Esophagus muscularis mucosa (tissue), 4 donors: Measurements from ENCODE around the gene AHCYL1. TPM values are rescaled to one million over a fixed set of nuclear protein-coding genes. Genes with fewer than 3 reads are reported as not detected.
A peak's percentile ranks its signal among the peaks of the same experiment; 100 is the strongest.

Source experiments
- DNase-seq: peaks from one replicate; pipeline ENCODE4 v3.0.0-alpha.2; 2017; ENCODE audit errors: extremely low spot score
- H3K27ac ChIP-seq, 4 donors: fragments of 200-600 bp; sonication (generic); replicated peaks in 1 of 4; 1 replicate in 3 of 4; 2 replicates in 1 of 4; pipeline ENCODE4 v1.5.1; 2016 to 2019; ENCODE audit warnings: mild to moderate bottlenecking in 1 of 4
- H3K27me3 ChIP-seq, 4 donors: fragments of 200-600 bp; sonication (generic); one replicate each; pipeline versions ENCODE4 v1.5.1 to v1.6.0; 2016 to 2019
- H3K36me3 ChIP-seq, 4 donors: fragments of 200-600 bp; sonication (generic); one replicate each; pipeline ENCODE4 v1.5.1; 2016 to 2019
- H3K4me1 ChIP-seq, 4 donors: fragments of 200-600 bp; sonication (generic); one replicate each; pipeline ENCODE4 v1.5.1; 2016 to 2019
- H3K4me3 ChIP-seq, 4 donors: fragments of 200-600 bp; sonication (generic); 1 replicate in 2 of 4; 2 replicates in 2 of 4; pipeline ENCODE4 v1.5.1; 2016 to 2019; ENCODE audit warnings: mild to moderate bottlenecking in 4 of 4, moderate library complexity in 1 of 4
- H3K9me3 ChIP-seq, 4 donors: fragments of 200-600 bp; sonication (generic); 1 replicate in 3 of 4; 2 replicates in 1 of 4; pipeline ENCODE4 v1.5.1; 2016 to 2019
- EP300 ChIP-seq: sonication (generic); formaldehyde crosslinking; IDR thresholded peaks from one replicate; pipeline ENCODE4 v1.6.1; 2017; ENCODE audit warnings: antibody characterized with exemption
- POLR2A ChIP-seq: fragments of 450-650 bp; IDR thresholded peaks from one replicate; pipeline ENCODE4 v1.6.1; 2017; ENCODE audit warnings: antibody characterized with exemption, moderate library complexity, mild to moderate bottlenecking, low read depth
- POLR2AphosphoS5 ChIP-seq, 2 donors: sonication (generic); formaldehyde crosslinking; IDR thresholded peaks; one replicate each; pipeline ENCODE4 v1.6.1; 2017; ENCODE audit warnings: antibody characterized with exemption in 2 of 2
- WGBS: methylation state at CpG from one replicate; pipeline ENCODE4 v1.1.5; 2018; 5-methylcytosine and 5-hydroxymethylcytosine counted together
- intact Hi-C: fragments of 100-400 bp; cut with DNase I; formaldehyde crosslinking; loops from one replicate; pipeline ENCODE4 v1.15.1; 2023
- total RNA-seq, 4 donors: library from RNA; depleted of rRNA; stranded (reverse); fragments of >200 nt; gene quantifications; one replicate each; pipeline versions ENCODE4 v1.1.0 to v1.2.1, GENCODE V29; 2016
- TF ChIP-seq, protein P1 (sequence below), 3 experiments: fragments of 200-600 bp in 2 of 3; fragments of 450-650 bp in 1 of 3; sonication (generic) in 2 of 3; IDR thresholded peaks; one replicate each; pipeline ENCODE4 v1.5.1; 2017 to 2019; ENCODE audit warnings: antibody characterized with exemption in 3 of 3, mild to moderate bottlenecking in 2 of 3, moderate library complexity in 1 of 3

Gene AHCYL1
- total RNA-seq, 4 donors from 2014 or later, result 72.1 to 111 (median 91.0) TPM

DNA sequence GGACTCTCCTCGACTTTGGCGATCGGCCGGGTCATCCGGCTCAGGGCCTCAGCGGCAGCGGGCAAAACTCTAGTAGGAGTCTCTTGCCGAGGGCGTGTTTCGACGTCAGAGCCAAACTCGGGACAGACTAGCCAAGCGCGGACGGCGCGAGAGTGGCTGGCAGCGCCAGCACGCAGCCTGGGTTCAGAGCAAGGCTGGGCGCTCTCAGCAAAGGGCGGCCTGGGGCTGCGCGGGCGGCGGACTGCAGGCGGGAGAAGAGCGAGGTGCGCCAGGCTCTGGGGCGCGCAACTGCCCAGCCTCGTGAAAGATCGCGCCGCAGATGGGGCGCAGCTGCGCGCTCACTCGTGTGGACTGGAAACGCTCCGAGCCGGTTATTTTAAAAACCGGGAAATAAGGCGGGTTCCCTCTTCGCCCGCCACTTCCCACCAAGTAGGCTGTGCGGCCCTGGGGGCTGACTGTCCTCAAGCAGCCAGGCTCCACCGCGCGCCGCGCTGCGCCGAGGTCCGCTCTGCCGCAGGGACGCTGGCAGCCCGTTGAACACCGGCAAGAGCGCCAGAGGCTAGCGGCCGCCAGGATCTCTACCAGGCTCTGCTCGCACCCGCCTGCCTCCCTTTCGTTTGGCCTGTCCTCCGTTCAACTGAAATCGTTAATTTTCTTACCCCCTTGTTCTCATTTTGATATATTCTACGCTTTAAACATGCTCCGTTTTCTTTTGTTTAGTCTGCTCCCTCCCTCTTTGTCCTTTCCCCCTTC lies 83.5 kb downstream of the AHCYL1 start:
- intact Hi-C loops, result no loop called here
- 17% methylated on average over 55 of the region's 68 CpGs for WGBS
- no peak overlapping the region for H3K27ac ChIP-seq
- peaks cover 8 to 72% (median 49%) of the 10 kb centered on the region in 4 donors for H3K27me3 ChIP-seq
- H3K9me3 ChIP-seq, result no peaks in the 10 kb centered on the region
- H3K4me3 ChIP-seq, result peak overlapping the region in 3 of 4 donors; percentile 10 to 19 (median 14)
- H3K36me3 ChIP-seq, result no peaks in the 10 kb centered on the region
- TF ChIP-seq EP300 (no peak), POLR2AphosphoS5 (IDR thresholded peaks at IDR 0.05) (no peak), POLR2A (no peak)
- TF ChIP-seq, protein P1, sequence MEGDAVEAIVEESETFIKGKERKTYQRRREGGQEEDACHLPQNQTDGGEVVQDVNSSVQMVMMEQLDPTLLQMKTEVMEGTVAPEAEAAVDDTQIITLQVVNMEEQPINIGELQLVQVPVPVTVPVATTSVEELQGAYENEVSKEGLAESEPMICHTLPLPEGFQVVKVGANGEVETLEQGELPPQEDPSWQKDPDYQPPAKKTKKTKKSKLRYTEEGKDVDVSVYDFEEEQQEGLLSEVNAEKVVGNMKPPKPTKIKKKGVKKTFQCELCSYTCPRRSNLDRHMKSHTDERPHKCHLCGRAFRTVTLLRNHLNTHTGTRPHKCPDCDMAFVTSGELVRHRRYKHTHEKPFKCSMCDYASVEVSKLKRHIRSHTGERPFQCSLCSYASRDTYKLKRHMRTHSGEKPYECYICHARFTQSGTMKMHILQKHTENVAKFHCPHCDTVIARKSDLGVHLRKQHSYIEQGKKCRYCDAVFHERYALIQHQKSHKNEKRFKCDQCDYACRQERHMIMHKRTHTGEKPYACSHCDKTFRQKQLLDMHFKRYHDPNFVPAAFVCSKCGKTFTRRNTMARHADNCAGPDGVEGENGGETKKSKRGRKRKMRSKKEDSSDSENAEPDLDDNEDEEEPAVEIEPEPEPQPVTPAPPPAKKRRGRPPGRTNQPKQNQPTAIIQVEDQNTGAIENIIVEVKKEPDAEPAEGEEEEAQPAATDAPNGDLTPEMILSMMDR (IDR thresholded peaks at IDR 0.05), result no peak
- no peak for DNase-seq
- H3K4me1 ChIP-seq, result peaks cover 23 to 36% (median 35%) of the 10 kb centered on the region in 4 donors

DNA sequence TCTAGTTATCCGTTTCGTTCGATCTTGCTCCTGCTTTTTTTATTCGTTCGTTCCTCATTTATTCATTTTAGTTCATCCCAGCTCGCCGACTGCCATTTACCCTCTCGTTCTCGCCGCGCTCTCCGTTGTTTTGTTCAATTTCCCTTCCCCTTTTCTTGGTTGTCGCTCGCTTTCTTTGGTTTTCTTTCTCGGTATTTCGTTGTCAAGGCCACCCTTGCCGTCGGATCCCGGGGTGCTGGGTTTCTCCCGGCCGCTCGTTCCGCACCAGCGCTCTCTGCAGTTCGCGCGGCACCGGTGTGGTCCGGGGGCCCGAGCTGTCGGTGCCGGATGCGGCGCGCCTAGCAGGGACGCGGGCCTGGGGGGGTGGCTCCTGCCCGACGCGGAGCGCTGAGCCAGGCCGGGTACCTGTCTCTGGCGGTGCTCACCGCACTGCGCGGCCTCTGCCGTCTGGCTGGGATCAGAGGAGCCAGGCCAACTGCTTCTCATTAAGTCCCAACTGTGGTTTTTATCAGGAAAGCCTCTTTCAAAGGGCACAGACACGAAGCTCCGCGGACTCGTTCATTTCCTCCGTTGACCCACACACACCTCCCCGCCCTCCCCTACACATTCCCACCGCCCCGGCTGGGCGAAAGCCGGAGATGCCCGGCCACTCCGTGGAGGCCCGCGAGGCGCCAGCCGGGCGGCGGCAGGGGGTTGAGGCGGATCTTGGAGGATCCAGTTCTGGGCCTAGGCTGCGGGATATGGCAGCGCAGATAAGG lies 84.3 kb downstream of the AHCYL1 start:
- H3K27me3 ChIP-seq, result peaks cover 8 to 80% (median 49%) of the 10 kb centered on the region in 4 donors
- H3K4me3 ChIP-seq, result peak overlapping the region in 2 of 4 donors; percentile 3 to 14
- no peaks in the 10 kb centered on the region for H3K9me3 ChIP-seq
- H3K27ac ChIP-seq, result no peak overlapping the region
- no peak for DNase-seq
- TF ChIP-seq, protein P1 (IDR thresholded peaks at IDR 0.05), result no peak
- TF ChIP-seq POLR2AphosphoS5 (IDR thresholded peaks at IDR 0.05) (peak; percentile 21 to 70), POLR2A (no peak), EP300 (no peak)
- peaks cover 21 to 36% (median 35%) of the 10 kb centered on the region in 4 donors for H3K4me1 ChIP-seq
- 12% methylated on average over 60 of the region's 68 CpGs for WGBS
- intact Hi-C loops, result no loop called here
- no peaks in the 10 kb centered on the region for H3K36me3 ChIP-seq

GRCh38 chr1:110069404-110070281 lies 85.1 kb downstream of the AHCYL1 start:
- TF ChIP-seq POLR2A, result no peak
- TF ChIP-seq, protein P1 (IDR thresholded peaks at IDR 0.05), result no peak
- no peak for TF ChIP-seq EP300
- no peak for TF ChIP-seq POLR2AphosphoS5 (IDR thresholded peaks at IDR 0.05)
- intact Hi-C loops, result no loop called here
- WGBS, result 30% methylated on average over 25 of the region's 64 CpGs
- H3K27ac ChIP-seq, result no peak overlapping the region
- no peaks in the 10 kb centered on the region for H3K36me3 ChIP-seq
- peaks cover 21 to 36% (median 35%) of the 10 kb centered on the region in 4 donors for H3K4me1 ChIP-seq
- DNase-seq, result no peak
- peaks cover 8 to 82% (median 49%) of the 10 kb centered on the region in 4 donors for H3K27me3 ChIP-seq
- H3K4me3 ChIP-seq, result peak overlapping the region; percentile 29 to 41 (median 38)
- H3K9me3 ChIP-seq, result no peaks in the 10 kb centered on the region

GRCh38 chr1:110070282-110070669 lies 85.7 kb downstream of the AHCYL1 start:
- no peak overlapping the region for H3K27ac ChIP-seq
- intact Hi-C loops, result no loop called here

More at GRCh38 chr1:110070282-110070669, 85.7 kb downstream of the AHCYL1 start:
- no peak for DNase-seq
- peak overlapping the region; percentile 29 to 41 (median 38) for H3K4me3 ChIP-seq
- peaks cover 21 to 36% (median 35%) of the 10 kb centered on the region in 4 donors for H3K4me1 ChIP-seq
- no peaks in the 10 kb centered on the region for H3K36me3 ChIP-seq
- 11% methylated on average over 12 of the region's 52 CpGs for WGBS
- no peaks in the 10 kb centered on the region for H3K9me3 ChIP-seq
- TF ChIP-seq POLR2AphosphoS5 (IDR thresholded peaks at IDR 0.05), result no peak
- no peak for TF ChIP-seq EP300
- TF ChIP-seq, protein P1 (IDR thresholded peaks at IDR 0.05), result no peak
- no peak for TF ChIP-seq POLR2A
- H3K27me3 ChIP-seq, result peaks cover 8 to 87% (median 49%) of the 10 kb centered on the region in 4 donors
